Right lobe of liver (tissue), 4 donors: ENCODE measurements around the gene STXBP6.

Experiments
- POLR2A ChIP-seq: fragments of 450-650 bp; IDR thresholded peaks from one replicate; pipeline ENCODE4 v1.6.1; 2017; ENCODE audit warnings: antibody characterized with exemption, mild to moderate bottlenecking
- TF ChIP-seq, protein P1 (sequence below), 4 donors: fragments of 200-600 bp in 3 of 4; fragments of 450-650 bp in 1 of 4; IDR thresholded peaks; one replicate each; pipeline versions ENCODE4 v1.5.1 to v1.8.0; 2016 to 2022; ENCODE audit warnings: antibody characterized with exemption in 4 of 4, mild to moderate bottlenecking in 2 of 4
- donor health status: DM: no; HTN: no; CAD: no.
- donor health status: DM: no; HTN: no; CAD: no.
- donor health status: DM: no; HTN: yes; CAD: no.

DNA sequence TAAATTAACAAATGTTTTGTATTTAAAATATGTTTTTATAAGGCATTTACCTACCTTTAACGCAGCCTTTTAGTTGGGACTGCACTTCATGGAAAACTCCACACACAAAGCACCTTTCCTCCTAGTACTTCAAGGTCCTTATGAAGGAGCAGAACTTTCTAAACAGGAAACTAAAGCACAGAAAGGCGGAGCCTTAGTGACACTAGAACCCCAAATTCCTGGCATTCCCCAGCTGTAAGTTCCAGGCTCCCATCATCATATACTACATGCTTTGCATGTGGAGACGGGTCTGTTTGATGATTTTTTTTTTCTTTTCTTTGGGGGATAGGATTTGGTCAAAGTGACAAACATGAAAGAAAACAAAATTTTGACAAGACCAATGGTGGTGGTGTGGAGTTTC, 39.5 kb downstream of the STXBP6 start:
- no peak for TF ChIP-seq POLR2A
- TF ChIP-seq, protein P1, sequence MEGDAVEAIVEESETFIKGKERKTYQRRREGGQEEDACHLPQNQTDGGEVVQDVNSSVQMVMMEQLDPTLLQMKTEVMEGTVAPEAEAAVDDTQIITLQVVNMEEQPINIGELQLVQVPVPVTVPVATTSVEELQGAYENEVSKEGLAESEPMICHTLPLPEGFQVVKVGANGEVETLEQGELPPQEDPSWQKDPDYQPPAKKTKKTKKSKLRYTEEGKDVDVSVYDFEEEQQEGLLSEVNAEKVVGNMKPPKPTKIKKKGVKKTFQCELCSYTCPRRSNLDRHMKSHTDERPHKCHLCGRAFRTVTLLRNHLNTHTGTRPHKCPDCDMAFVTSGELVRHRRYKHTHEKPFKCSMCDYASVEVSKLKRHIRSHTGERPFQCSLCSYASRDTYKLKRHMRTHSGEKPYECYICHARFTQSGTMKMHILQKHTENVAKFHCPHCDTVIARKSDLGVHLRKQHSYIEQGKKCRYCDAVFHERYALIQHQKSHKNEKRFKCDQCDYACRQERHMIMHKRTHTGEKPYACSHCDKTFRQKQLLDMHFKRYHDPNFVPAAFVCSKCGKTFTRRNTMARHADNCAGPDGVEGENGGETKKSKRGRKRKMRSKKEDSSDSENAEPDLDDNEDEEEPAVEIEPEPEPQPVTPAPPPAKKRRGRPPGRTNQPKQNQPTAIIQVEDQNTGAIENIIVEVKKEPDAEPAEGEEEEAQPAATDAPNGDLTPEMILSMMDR (IDR thresholded peaks at IDR 0.05) = no peak
